T47D (cell line): ENCODE results near the gene RBM12.

Experiments
- DNase-seq, 2 experiments: peaks; one replicate each; pipeline versions ENCODE4 v3.0.0 to v3.0.0-alpha.2; 2011 to 2012; ENCODE audit warnings: low read depth in 1 of 2, low spot score in 1 of 2
- JUND ChIP-seq: IDR thresholded peaks from 2 replicates; pipeline ENCODE4 v1.6.1; 2012; ENCODE audit warnings: low read depth
- in situ Hi-C: cut with HindIII; loops from 2 replicates; pipeline ENCODE4 v1.10.0; 2016; ENCODE audit warnings: low sequenced_read_pairs, low pct_unique_long_range_greater_than_20kb

Gene RBM12

GRCh38 chr20:35618263-35619131 lies 46.2 kb downstream of the RBM12 start:
- in situ Hi-C loops = no loop called here
- peak in 1 of 2 experiments; percentile 43 for DNase-seq
- TF ChIP-seq JUND = no peak

- in situ Hi-C loops = no loop called here
- DNase-seq = peak; percentile 69 to 79
- no peak for TF ChIP-seq JUND
These were observed 47.1 kb downstream of the RBM12 start for GRCh38 chr20:35617397-35618262.

DNA sequence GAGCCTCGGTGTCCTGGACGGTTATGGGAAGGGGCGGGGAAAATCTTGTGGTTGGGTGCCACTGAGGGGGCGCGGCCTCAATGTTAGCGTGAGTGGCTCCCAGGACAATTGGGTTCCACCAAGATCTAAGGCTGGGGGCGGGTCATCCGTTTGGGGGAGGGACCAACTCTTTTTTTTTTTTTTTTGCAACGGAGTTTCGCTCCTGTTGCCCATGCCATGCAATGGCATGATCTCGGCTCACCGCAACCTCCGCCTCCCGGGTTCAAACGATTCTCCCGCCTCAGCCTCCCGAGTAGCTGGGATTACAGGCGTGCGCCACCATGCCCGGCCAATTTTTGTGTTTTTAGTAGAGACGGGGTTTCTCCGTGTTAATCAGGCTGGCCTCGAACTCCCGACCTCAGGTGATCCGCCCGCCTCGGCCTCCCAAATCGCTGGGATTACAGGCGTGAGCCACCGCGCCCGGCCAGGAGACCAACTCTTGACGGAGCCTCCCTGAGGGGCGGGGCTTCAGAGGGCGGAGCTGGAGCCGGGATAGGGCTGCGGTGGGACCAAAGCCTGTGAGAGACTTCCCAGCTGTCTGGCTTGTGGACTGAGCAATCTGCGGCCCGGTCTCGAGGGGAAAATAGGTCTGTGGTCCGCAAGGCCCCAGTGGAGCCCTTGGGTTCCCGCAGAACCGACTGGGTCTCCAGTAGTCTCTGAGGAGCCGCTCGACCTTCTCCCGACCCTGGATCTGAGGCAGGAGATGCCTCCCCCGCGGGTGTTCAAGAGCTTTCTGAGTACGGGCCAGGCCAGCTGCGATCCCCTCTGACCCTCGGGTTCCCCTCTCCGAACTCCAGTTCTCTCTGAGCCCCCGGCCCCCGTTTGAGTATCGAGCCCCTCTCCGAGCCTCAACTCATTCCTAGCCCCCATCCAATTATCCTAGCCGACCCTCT lies 48.0 kb downstream of the RBM12 start:
- peak; percentile 99 to 100 for DNase-seq
- in situ Hi-C loops = no loop called here
- no peak for TF ChIP-seq JUND

- in situ Hi-C loops = no loop called here
- DNase-seq = no peak
- TF ChIP-seq JUND = no peak
These were observed 48.8 kb downstream of the RBM12 start, which contains the start of gene SPAG4 for GRCh38 chr20:35615667-35616464. Gene SPAG4 (plus strand): TSS chr20:35615829. CDS start chr20:35616004, 175 bp downstream.

DNA sequence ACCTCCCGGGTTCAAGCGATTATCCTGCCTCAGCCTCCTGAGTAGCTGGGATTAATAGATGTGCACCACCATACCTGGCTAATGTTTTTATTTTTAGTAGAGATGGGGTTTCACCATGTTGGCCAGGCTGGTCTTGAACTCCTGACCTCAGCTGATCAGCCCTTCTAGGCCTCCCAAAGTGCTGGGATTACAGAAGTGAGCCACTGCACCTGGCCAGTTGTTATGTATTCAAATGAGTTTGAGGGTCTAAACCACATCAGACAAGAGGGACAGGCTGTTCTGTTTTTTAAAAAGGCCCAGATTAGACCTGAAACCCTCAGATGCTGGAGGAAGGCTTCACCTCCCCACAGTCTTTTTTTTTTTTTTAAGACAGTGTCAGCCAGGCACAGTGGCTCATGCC lies 53.2 kb downstream of the RBM12 start:
- DNase-seq = no peak
- TF ChIP-seq JUND = no peak
- in situ Hi-C loops = no loop called here

DNA sequence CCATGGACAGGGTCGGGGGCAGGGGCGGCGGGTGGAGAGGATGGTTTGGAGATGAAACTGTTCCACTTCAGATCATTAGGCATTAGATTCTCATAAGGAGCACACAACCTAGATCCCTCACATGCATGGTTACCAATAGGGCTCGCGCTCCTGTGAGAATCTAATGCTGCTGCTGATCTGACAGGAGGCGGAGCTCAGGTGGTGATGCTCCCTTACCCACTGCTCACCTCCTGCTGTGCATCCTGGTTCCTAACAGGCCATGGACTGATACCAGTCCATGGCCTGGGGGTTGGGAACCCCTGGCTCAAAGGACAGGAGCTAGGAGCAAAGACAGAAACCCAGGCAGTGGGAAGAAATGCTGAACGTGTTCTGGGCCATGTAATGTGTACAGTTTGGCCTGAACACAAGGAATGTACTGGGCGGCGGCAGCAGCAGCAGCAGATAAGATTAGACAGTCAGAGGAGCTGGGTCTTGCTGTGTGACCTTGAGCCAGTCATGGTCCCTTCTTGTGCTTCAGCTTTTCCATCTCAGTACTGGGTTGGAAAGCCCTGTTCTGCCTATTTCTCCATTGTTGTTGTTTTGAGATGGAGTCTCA lies 53.8 kb downstream of the RBM12 start:
- TF ChIP-seq JUND = no peak
- in situ Hi-C loops = no loop called here
- no peak for DNase-seq

GRCh38 chr20:35607003-35607735 lies 57.5 kb downstream of the RBM12 start:
- DNase-seq = no peak
- in situ Hi-C loops = no loop called here
- TF ChIP-seq JUND = no peak

DNA sequence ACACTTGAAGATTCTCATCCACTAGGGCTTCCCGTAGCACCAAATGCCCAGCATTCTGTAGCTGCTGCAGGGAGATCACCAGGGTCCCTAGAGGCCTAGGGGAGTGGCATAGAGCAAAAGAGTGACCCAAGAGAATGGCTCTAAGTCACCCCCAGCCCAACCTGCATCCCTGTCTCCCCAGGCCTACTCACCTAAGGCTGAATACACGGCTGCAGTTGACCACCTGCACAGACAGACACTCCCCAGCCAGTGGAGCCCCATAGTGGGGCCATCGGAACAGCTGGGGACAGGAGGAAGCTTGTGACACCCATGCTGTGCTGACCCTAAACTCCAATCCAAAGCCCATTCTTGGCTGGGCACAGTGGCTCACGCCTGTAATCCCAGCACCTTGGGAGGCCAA lies 58.6 kb downstream of the RBM12 start:
- DNase-seq = no peak
- TF ChIP-seq JUND = no peak
- in situ Hi-C loops = no loop called here

DNA sequence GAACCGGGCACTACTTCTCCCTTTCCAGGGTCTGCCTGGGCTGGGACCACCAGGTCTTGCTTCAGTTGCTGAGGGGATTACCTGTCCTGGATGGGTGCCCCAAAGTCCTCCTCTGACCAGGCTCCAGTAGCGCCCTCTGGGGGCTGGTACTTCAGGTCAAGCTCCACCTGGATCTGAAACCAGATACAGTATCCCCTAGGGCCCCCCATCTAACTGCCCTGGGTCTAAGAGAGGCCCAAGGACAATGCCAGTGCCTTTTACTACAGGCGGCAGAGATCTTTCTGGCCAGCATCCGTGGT lies 60.3 kb downstream of the RBM12 start:
- peak in 1 of 2 experiments; percentile 48 for DNase-seq
- no peak for TF ChIP-seq JUND
- in situ Hi-C loops = no loop called here

- TF ChIP-seq JUND = no peak
- no peak for DNase-seq
- in situ Hi-C loops = no loop called here
These were observed 60.8 kb downstream of the RBM12 start for GRCh38 chr20:35603695-35604448.
